GM06990 (cell line): ENCODE results near the gene KRTAP1-4.
"Not testable (repeated sequence)": the region's sequence is repeated elsewhere in the genome, so short reads cannot be mapped to it uniquely, and the experiment has no call there.

ENCODE experiments used
- DNase-seq: peaks from one replicate; pipeline ENCODE4 v3.0.0-alpha.2; 2011; ENCODE audit not compliant: insufficient read length; ENCODE audit errors: extremely low read depth
- H3K27me3 ChIP-seq: replicated peaks from 2 replicates; pipeline ENCODE4 v1.6.0; 2011; ENCODE audit warnings: low read length; ENCODE audit not compliant: control insufficient read depth, insufficient read depth
- H3K36me3 ChIP-seq: 2 replicates; pipeline ENCODE4 v1.5.1; 2011; ENCODE audit warnings: low read length; ENCODE audit not compliant: control insufficient read depth, insufficient read depth
- H3K4me3 ChIP-seq: replicated peaks from 2 replicates; pipeline ENCODE4 v1.5.1; 2011; ENCODE audit warnings: low read depth, mild to moderate bottlenecking, control low read depth, low read length
- CTCF ChIP-seq: IDR thresholded peaks from 2 replicates; pipeline ENCODE4 v1.5.1; 2011; ENCODE audit warnings: low read length, control low read depth, mild to moderate bottlenecking, inconsistent platforms; ENCODE audit not compliant: insufficient read depth, poor library complexity, severe bottlenecking

Gene KRTAP1-4

GRCh38 chr17:41002814-41003213, 27.2 kb downstream of the KRTAP1-4 start:
- Histone ChIP-seq H3K4me3 (no peak overlapping the region), H3K36me3 (no peaks in the 10 kb centered on the region), H3K27me3 (no peaks in the 10 kb centered on the region; the same call in 1 of the 2 replicates)
- no peak for DNase-seq
- no peak for TF ChIP-seq CTCF

DNA sequence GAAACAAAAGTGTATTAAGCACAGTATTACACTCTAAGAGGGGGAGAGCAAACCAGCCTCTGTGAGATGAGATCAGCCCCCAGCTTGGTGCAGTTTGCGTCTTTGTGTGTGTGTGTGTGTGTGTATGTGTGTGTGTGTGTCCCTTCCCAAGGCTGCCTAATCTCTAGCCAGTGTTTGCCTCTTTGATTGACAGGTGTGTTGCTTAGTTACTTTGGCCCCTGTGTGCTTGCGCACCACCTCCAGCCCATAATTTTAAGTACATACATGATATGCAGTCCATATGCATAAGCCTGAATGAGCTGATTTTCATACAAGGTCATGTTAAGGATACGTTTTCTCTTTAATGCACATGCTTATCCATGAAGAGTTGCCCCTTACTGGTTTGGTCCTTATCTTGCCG, 28.2 kb downstream of the KRTAP1-4 start:
- H3K36me3 ChIP-seq, result no peaks in the 10 kb centered on the region
- no peak for DNase-seq
- no peak overlapping the region for H3K4me3 ChIP-seq
- no peak for TF ChIP-seq CTCF
- no peaks in the 10 kb centered on the region; the same call in 1 of the 2 replicates for H3K27me3 ChIP-seq

- H3K4me3 ChIP-seq, DNase-seq, H3K27me3 ChIP-seq, H3K36me3 ChIP-seq: not testable (repeated sequence)
Measured at GRCh38 chr17:40999563-40999962, 30.4 kb downstream of the KRTAP1-4 start, which contains the start of gene KRTAP3-2. Gene KRTAP3-2 (minus strand): TSS chr17:40999906. CDS start chr17:40999853, 53 bp downstream.

DNA sequence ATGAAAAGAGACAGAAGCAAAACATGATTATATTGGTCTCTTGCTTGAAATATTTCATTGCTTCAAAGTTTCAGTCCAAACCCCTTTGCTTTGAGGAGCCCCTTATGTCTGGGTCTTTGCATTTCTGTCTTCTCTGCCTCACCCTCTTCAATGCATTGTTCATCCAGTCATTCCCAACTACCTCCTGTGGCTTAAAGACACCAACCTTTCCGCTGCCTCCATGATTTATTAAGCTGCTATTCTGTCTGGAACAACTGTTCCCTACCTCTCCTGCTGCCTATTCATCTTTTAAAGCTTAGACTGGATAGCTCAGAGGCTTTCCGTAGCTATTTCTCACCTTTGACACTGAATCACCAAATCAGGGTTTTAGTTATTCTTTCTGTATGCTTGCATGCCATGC, 32.6 kb downstream of the KRTAP1-4 start:
- no peaks in the 10 kb centered on the region for H3K27me3 ChIP-seq
- no peaks in the 10 kb centered on the region for H3K36me3 ChIP-seq
- no peak overlapping the region for H3K4me3 ChIP-seq
- no peak for TF ChIP-seq CTCF
- no peak for DNase-seq

- Histone ChIP-seq H3K4me3 (no peak overlapping the region), H3K36me3 (no peaks in the 10 kb centered on the region), H3K27me3 (no peaks in the 10 kb centered on the region)
- no peak for DNase-seq
- no peak for TF ChIP-seq CTCF
Measured at GRCh38 chr17:40996829-40997228, 33.2 kb downstream of the KRTAP1-4 start.

DNA sequence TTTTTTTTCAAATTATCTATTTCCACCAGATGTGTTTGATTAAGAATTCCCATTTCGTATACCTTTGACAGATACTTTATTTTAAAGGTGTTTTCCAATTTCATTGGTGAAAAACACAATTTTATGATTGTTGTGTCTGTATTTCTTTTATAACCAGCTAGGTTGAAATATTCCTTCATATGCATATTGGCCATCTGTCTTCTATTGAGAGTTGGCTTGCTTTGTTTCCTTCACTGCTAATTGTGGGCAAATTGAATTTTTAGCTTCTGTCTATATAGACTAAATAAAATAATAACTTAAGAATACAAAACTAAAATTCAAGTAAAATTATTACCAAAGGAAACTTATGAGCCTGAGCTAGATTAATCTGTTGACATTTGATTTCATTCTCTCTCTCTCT, 34.9 kb downstream of the KRTAP1-4 start:
- no peak for DNase-seq
- no peak for TF ChIP-seq CTCF
- H3K27me3 ChIP-seq, result no peaks in the 10 kb centered on the region
- no peak overlapping the region for H3K4me3 ChIP-seq
- H3K36me3 ChIP-seq, result no peaks in the 10 kb centered on the region
